SU-DHL-6 (cell line): Measurements from ENCODE around the gene ZNF774.

ENCODE experiments used
- EZH2phosphoT487 ChIP-seq: fragments of 200-600 bp; sonication (generic), shearing (Covaris generic); conservative IDR thresholded peaks from 2 replicates; pipeline ENCODE4 v1.6.1; 2018; ENCODE audit warnings: mild to moderate bottlenecking, antibody characterized with exemption, low read length, moderate library complexity, mixed read lengths
- TF ChIP-seq, protein P1 (sequence below): fragments of 200-600 bp; sonication (generic); IDR thresholded peaks from one replicate; pipeline ENCODE4 v1.5.1; 2017; ENCODE audit warnings: antibody characterized with exemption, mild to moderate bottlenecking, low read length, moderate library complexity; ENCODE audit not compliant: insufficient read depth, poor library complexity, severe bottlenecking

DNA sequence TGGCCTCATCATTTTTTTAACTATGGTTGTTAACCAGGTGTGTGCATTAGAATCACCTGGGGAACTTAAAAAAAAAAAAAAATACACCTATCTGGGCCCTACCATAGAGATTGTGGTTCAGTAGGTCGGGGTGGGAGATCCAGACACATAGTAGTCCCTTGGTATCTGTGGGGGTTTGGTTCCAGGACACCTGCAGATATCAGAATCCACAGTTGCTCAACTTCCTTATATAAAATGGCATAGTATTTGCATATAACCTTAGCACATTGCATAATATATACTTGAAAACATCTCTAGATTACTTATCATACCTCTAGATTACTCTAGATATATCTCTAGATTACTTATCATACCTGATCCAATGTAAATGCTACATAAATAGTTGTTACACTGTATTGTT, 41.0 kb downstream of the ZNF774 start:
- no peak for TF ChIP-seq EZH2phosphoT487
- TF ChIP-seq, protein P1, sequence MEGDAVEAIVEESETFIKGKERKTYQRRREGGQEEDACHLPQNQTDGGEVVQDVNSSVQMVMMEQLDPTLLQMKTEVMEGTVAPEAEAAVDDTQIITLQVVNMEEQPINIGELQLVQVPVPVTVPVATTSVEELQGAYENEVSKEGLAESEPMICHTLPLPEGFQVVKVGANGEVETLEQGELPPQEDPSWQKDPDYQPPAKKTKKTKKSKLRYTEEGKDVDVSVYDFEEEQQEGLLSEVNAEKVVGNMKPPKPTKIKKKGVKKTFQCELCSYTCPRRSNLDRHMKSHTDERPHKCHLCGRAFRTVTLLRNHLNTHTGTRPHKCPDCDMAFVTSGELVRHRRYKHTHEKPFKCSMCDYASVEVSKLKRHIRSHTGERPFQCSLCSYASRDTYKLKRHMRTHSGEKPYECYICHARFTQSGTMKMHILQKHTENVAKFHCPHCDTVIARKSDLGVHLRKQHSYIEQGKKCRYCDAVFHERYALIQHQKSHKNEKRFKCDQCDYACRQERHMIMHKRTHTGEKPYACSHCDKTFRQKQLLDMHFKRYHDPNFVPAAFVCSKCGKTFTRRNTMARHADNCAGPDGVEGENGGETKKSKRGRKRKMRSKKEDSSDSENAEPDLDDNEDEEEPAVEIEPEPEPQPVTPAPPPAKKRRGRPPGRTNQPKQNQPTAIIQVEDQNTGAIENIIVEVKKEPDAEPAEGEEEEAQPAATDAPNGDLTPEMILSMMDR, result no peak
